Adrenal gland (tissue), 12 donors: ENCODE results near the gene NKIRAS2. TPM values are rescaled to one million over a fixed set of nuclear protein-coding genes. Genes with fewer than 3 reads are reported as not detected.

Source experiments
- DNase-seq, 7 donors: peaks; one replicate each; pipeline ENCODE4 v3.0.0-alpha.2; 2019 to 2020
- H3K27ac ChIP-seq, 5 donors: fragments of 200-600 bp; sonication (generic) in 4 of 5; 1 replicate in 3 of 5; 2 replicates in 2 of 5; pipeline versions ENCODE4 v1.5.1 to v1.8.0; 2016 to 2020; ENCODE audit warnings: mild to moderate bottlenecking in 1 of 5
- H3K27me3 ChIP-seq: fragments of 200-600 bp; 2 replicates; pipeline ENCODE4 v1.8.0; 2021
- H3K36me3 ChIP-seq, 2 donors: fragments of 200-600 bp; replicated peaks in 1 of 2; 1 replicate in 1 of 2; 2 replicates in 1 of 2; pipeline versions ENCODE4 v1.5.1 to v1.8.0; 2018 to 2022
- H3K4me1 ChIP-seq, 2 donors: fragments of 200-600 bp; replicated peaks in 1 of 2; 1 replicate in 1 of 2; 2 replicates in 1 of 2; pipeline versions ENCODE4 v1.5.1 to v1.8.0; 2018 to 2021
- H3K4me3 ChIP-seq, 4 donors: fragments of 200-600 bp; sonication (generic) in 3 of 4; one replicate each; pipeline ENCODE4 v1.5.1; 2016 to 2018
- H3K9me3 ChIP-seq, 3 donors: fragments of 200-600 bp; sonication (generic) in 1 of 3; replicated peaks in 1 of 3; 1 replicate in 2 of 3; 2 replicates in 1 of 3; pipeline versions ENCODE4 v1.5.1 to v1.8.0; 2016 to 2021
- CTCF ChIP-seq, 6 experiments: fragments of 450-650 bp in 4 of 6; fragments of 200-600 bp in 2 of 6; sonication (generic) in 1 of 6; IDR thresholded peaks; 1 replicate in 5 of 6; 2 replicates in 1 of 6; pipeline versions ENCODE4 v1.5.1 to v1.8.0; 2016 to 2021; ENCODE audit warnings: antibody characterized with exemption in 6 of 6, mild to moderate bottlenecking in 2 of 6, moderate library complexity in 1 of 6
- POLR2A ChIP-seq, 2 donors: fragments of 450-650 bp; IDR thresholded peaks; one replicate each; pipeline ENCODE4 v1.6.1; 2017; ENCODE audit warnings: antibody characterized with exemption in 2 of 2, mild to moderate bottlenecking in 2 of 2, moderate library complexity in 1 of 2
- WGBS, 4 donors: extraction: QIAGEN DNeasy Blood & Tissue Kit in 2 of 4; methylation state at CpG; one replicate each; pipeline versions ENCODE4 v1.1.5 to v1.1.7; 2013 to 2017; 5-methylcytosine and 5-hydroxymethylcytosine counted together
- intact Hi-C, 2 donors: fragments of 100-400 bp; cut with DNase I; formaldehyde crosslinking; loops; one replicate each; pipeline versions ENCODE4 v1.14.1 to v1.15.0; 2022 to 2023
- polyA plus RNA-seq, 3 donors: library from polyadenylated mRNA; stranded (reverse); fragments of 200-250 nt in 2 of 3; fragments of 350-450 nt in 1 of 3; fragmentation: Illumina TruSeq in 1 of 3; extraction: RNeasy Lipid Tissue Mini Kit (QIAGEN cat#74804) in 1 of 3; gene quantifications; one replicate each; pipeline ENCODE4 v1.2.3, GENCODE V29; 2013 to 2014
- total RNA-seq, 9 donors: library from RNA; depleted of rRNA in 4 of 9; stranded (reverse); fragments of >200 nt in 4 of 9; fragments of 120-200 nt in 1 of 9; fragmentation: NEBNext Ultra II Directional in 1 of 9; extraction: Animal tissue kit (Norgen Biotek cat#: 25700) in 1 of 9; gene quantifications; one replicate each; pipeline versions ENCODE4 v1.1.0 to v1.2.4, GENCODE V29; 2013 to 2023
- donor health status: healthy with polysubstance abuse.
- donor health status: Bipolar disorder and iron deficiency.
- donor health status: DM: yes; HTN: yes; CAD: no.
- donor health status: DM: no; HTN: no; CAD: no.
- donor health status: DM: no; HTN: no; CAD: no.
- donor health status: DM: yes; HTN: yes; CAD: no.

The NKIRAS2 gene
- total and polyA plus RNA-seq, 12 donors, result 22.9 to 56.8 (median 29.4) TPM

- no peaks in the 10 kb centered on the region for H3K9me3 ChIP-seq
- TF ChIP-seq POLR2A (IDR thresholded peaks at IDR 0.05), result no peak
- TF ChIP-seq CTCF (IDR thresholded peaks at IDR 0.05), result no peak
- H3K4me3 ChIP-seq, result no peak overlapping the region
- no peaks in the 10 kb centered on the region for H3K4me1 ChIP-seq
- no peak for DNase-seq
- no peak overlapping the region for H3K27ac ChIP-seq
- H3K27me3 ChIP-seq, result no peaks in the 10 kb centered on the region
- no peaks in the 10 kb centered on the region for H3K36me3 ChIP-seq
- intact Hi-C loops, result no loop called here
Measured at GRCh38 chr17:42041619-42042018, 21.7 kb downstream of the NKIRAS2 start.

- Histone ChIP-seq H3K27ac (no peak overlapping the region), H3K36me3 (no peaks in the 10 kb centered on the region), H3K9me3 (no peaks in the 10 kb centered on the region), H3K27me3 (no peaks in the 10 kb centered on the region), H3K4me3 (no peak overlapping the region), H3K4me1 (no peaks in the 10 kb centered on the region)
- no peak for DNase-seq
- TF ChIP-seq CTCF (IDR thresholded peaks at IDR 0.05), result no peak
- no peak for TF ChIP-seq POLR2A (IDR thresholded peaks at IDR 0.05)
- intact Hi-C loops, result no loop called here
- 91 to 95% (median 92%) methylated on average over 8 to 20 of the region's 20 CpGs for WGBS, 4 donors
Measured at GRCh38 chr17:42042598-42043319, 22.9 kb downstream of the NKIRAS2 start.

- intact Hi-C loops, result no loop called here
- no peak overlapping the region for H3K27ac ChIP-seq
- H3K4me1 ChIP-seq, result peaks cover 0 to 6% of the 10 kb centered on the region in 2 donors
- 64 to 88% (median 85%) methylated on average over 1 of the region's 1 CpG for whole genome bisulfite sequencing, 4 donors
- H3K36me3 ChIP-seq, result no peaks in the 10 kb centered on the region
- H3K4me3 ChIP-seq, result no peak overlapping the region
- TF ChIP-seq POLR2A (IDR thresholded peaks at IDR 0.05) (no peak), CTCF (IDR thresholded peaks at IDR 0.05) (no peak)
- H3K9me3 ChIP-seq, result no peaks in the 10 kb centered on the region
- H3K27me3 ChIP-seq, result no peaks in the 10 kb centered on the region
- DNase-seq, result no peak
Measured at GRCh38 chr17:42045719-42046118, 25.8 kb downstream of the NKIRAS2 start.

- no peak for DNase-seq
- WGBS, 4 donors, result 83 to 87% (median 86%) methylated on average over 11 to 12 of the region's 12 CpGs
- H3K4me3 ChIP-seq, result no peak overlapping the region
- no peaks in the 10 kb centered on the region for H3K9me3 ChIP-seq
- H3K36me3 ChIP-seq, result no peaks in the 10 kb centered on the region
- H3K27me3 ChIP-seq, result no peaks in the 10 kb centered on the region
- intact Hi-C loops, result no loop called here
- H3K27ac ChIP-seq, result no peak overlapping the region
- peaks cover 0 to 6% of the 10 kb centered on the region in 2 donors for H3K4me1 ChIP-seq
- no peak for TF ChIP-seq POLR2A (IDR thresholded peaks at IDR 0.05)
- no peak for TF ChIP-seq CTCF (IDR thresholded peaks at IDR 0.05)
Measured at GRCh38 chr17:42047343-42047742, 27.5 kb downstream of the NKIRAS2 start.
